K562 (cell line): Measurements from ENCODE around the gene GKN1. TPM values are rescaled to one million over a fixed set of nuclear protein-coding genes. Genes with fewer than 3 reads are reported as not detected.

Source experiments
- ATAC-seq: fragments of 200-7000 bp; cut with Tn5 transposase; 3 replicates; pipeline ENCODE4 v1.9.1; 2020; ENCODE audit warnings: moderate library complexity
- BruUV-seq: library from RNA; stranded (reverse); fragments of 400-500 nt; replicated peaks from 2 replicates; lab custom pipeline; 2021; lab: Mats Ljungman, UMichigan
- CTCF ChIA-PET: fragments of 300-600 bp; formaldehyde crosslinking; extraction: SDS; loops from one replicate; lab custom pipeline; 2021; ENCODE audit warnings: low intra/inter-chr PET ratio; lab: Yijun Ruan, JAX
- POLR2A ChIA-PET: fragments of 300-600, 350-650 bp; sonication (Branson Sonifier 250); formaldehyde crosslinking; extraction: SDS; loops from one replicate; lab custom pipeline; 2021; ENCODE audit warnings: antibody characterized with exemption, inconsistent platforms; lab: Yijun Ruan, JAX
- DNase-seq, 4 experiments: peaks; one replicate each; pipeline versions ENCODE4 v3.0.0 to v3.0.0-alpha.2; 2011 to 2018; ENCODE audit warnings: low spot score in 3 of 4, mixed read lengths in 3 of 4; ENCODE audit errors: extremely low read depth in 1 of 4
- FAIRE-seq: peaks from 2 replicates; lab custom pipeline; 2011; peaks lifted over from hg19 to GRCh38; lab: Jason Lieb, UNC
- H2AFZ ChIP-seq: 2 replicates; pipeline ENCODE4 v1.6.0; 2011; ENCODE audit warnings: low read depth, low read length, control low read depth, inconsistent platforms
- H3K27ac ChIP-seq: fragments of 200-600 bp; 3 replicates; pipeline ENCODE4 v1.8.0; 2011; ENCODE audit warnings: low read depth, mild to moderate bottlenecking, control low read depth, inconsistent platforms, low read length, moderate library complexity, mixed read lengths; ENCODE audit errors: extremely low read depth
- H3K27me3 ChIP-seq, 2 experiments: fragments of 300-600 bp in 1 of 2; 2 replicates in 1 of 2; 3 replicates in 1 of 2; pipeline versions ENCODE4 v1.6.0 to v1.8.0; 2011; ENCODE audit warnings: inconsistent platforms in 2 of 2, low read length in 2 of 2, mild to moderate bottlenecking in 1 of 2, mixed read lengths in 1 of 2, moderate library complexity in 1 of 2; ENCODE audit not compliant: control insufficient read depth in 2 of 2, insufficient read depth in 2 of 2
- H3K36me3 ChIP-seq: fragments of 300-600 bp; 3 replicates; pipeline ENCODE4 v1.8.0; 2011; ENCODE audit warnings: mild to moderate bottlenecking, low read length, inconsistent platforms; ENCODE audit not compliant: control insufficient read depth, insufficient read depth
- H3K4me1 ChIP-seq, 2 experiments: fragments of 200-600 bp in 1 of 2; replicated peaks in 1 of 2; 2 replicates in 1 of 2; 3 replicates in 1 of 2; pipeline versions ENCODE4 v1.5.1 to v1.8.0; 2011; ENCODE audit warnings: inconsistent platforms in 2 of 2, low read length in 2 of 2, mild to moderate bottlenecking in 1 of 2, mixed read lengths in 1 of 2, moderate library complexity in 1 of 2; ENCODE audit not compliant: control insufficient read depth in 2 of 2, insufficient read depth in 2 of 2
- H3K4me2 ChIP-seq: 2 replicates; pipeline ENCODE4 v1.6.1; 2011; ENCODE audit warnings: low read length, control low read depth, inconsistent platforms, mixed read lengths; ENCODE audit not compliant: insufficient read depth
- H3K4me3 ChIP-seq: fragments of 200-600 bp; sonication (generic), shearing (Covaris generic); 2 replicates; pipeline ENCODE4 v1.5.1; 2016; ENCODE audit warnings: control low read depth, inconsistent platforms
- H3K79me2 ChIP-seq: fragments of 200-600 bp; 3 replicates; pipeline ENCODE4 v1.8.0; 2011; ENCODE audit warnings: low read length, inconsistent platforms; ENCODE audit not compliant: control insufficient read depth, insufficient read depth
- H3K9ac ChIP-seq, 2 experiments: 2 replicates each; pipeline versions ENCODE4 v1.6.0 to v1.6.1; 2011; ENCODE audit warnings: low read depth in 2 of 2, low read length in 2 of 2, control low read depth in 1 of 2, inconsistent platforms in 1 of 2, mild to moderate bottlenecking in 1 of 2, mixed read lengths in 1 of 2; ENCODE audit not compliant: insufficient read depth in 1 of 2
- H3K9me1 ChIP-seq: one replicate; pipeline ENCODE4 v1.6.0; 2011; ENCODE audit warnings: inconsistent platforms, mild to moderate bottlenecking, low read length, moderate library complexity; ENCODE audit not compliant: control insufficient read depth, insufficient read depth
- H3K9me3 ChIP-seq: replicated peaks from 2 replicates; pipeline ENCODE4 v1.5.1; 2011; ENCODE audit warnings: low read depth, low read length, inconsistent platforms; ENCODE audit not compliant: control insufficient read depth, insufficient read depth
- H4K20me1 ChIP-seq: replicated peaks from 2 replicates; pipeline ENCODE4 v1.6.1; 2011; ENCODE audit warnings: low read length, inconsistent platforms, mixed read lengths; ENCODE audit not compliant: control insufficient read depth, insufficient read depth
- EWSR1 ChIP-seq: fragments of 450-650 bp; IDR thresholded peaks from 2 replicates; pipeline ENCODE4 v1.6.1; 2018; ENCODE audit warnings: borderline replicate concordance, mild to moderate bottlenecking, low read depth, moderate library complexity; ENCODE audit not compliant: partially characterized antibody
- ZNF12 ChIP-seq: sonication (generic); formaldehyde crosslinking; IDR thresholded peaks from 2 replicates; pipeline ENCODE4 v1.4.0; 2020; ENCODE audit warnings: mild to moderate bottlenecking, missing genetic modification reagents
- ZNF212 ChIP-seq: fragments of 450-650 bp; formaldehyde crosslinking; IDR thresholded peaks from 2 replicates; pipeline ENCODE4 v1.4.0; 2020; ENCODE audit warnings: mild to moderate bottlenecking
- ZNF217 ChIP-seq: sonication (generic); formaldehyde crosslinking; IDR thresholded peaks from 2 replicates; pipeline ENCODE4 v1.8.0; 2022; ENCODE audit warnings: mild to moderate bottlenecking, missing genetic modification reagents
- ZNF239 ChIP-seq: fragments of 250-450 bp; sonication (Bioruptor Pico); IDR thresholded peaks from 2 replicates; pipeline ENCODE4 v1.4.0; 2020; ENCODE audit warnings: mild to moderate bottlenecking
- ZNF830 ChIP-seq: fragments of 250-450 bp; sonication (Bioruptor Pico); IDR thresholded peaks from 2 replicates; pipeline ENCODE4 v1.5.0; 2021; ENCODE audit warnings: mild to moderate bottlenecking
- WGBS: fragments of 100-300 bp; shearing (Covaris generic); methylation state at CpG from one replicate; pipeline ENCODE4 v1.1.6; 2016; ENCODE audit warnings: low coverage, mixed read lengths; ENCODE audit not compliant: insufficient coverage; ENCODE audit errors: missing lambda C conversion rate; 5-methylcytosine and 5-hydroxymethylcytosine counted together
- in situ Hi-C: fragments of 300-500 bp; cut with MboI; formaldehyde crosslinking; loops from 4 replicates; pipeline ENCODE4 v1.15.0; 2018; ENCODE audit warnings: inconsistent platforms, mixed read lengths
- intact Hi-C: fragments of 100-400 bp; cut with micrococcal nuclease; formaldehyde crosslinking; loops from 2 replicates; pipeline ENCODE4 v1.14.2; 2022
- polyA plus RNA-seq, 8 experiments: library from polyadenylated mRNA; depleted of rRNA in 4 of 8; stranded (reverse) in 5 of 8; unstranded in 3 of 8; fragments of >200 nt; fragmentation: Nextera tagmentation in 2 of 8; fragmentation: Illumina TruSeq in 1 of 8; extraction: Ambion mirVana in 2 of 8; extraction: Trizol in 1 of 8; gene quantifications; 2 replicates each; pipeline versions ENCODE4 v1.2.1 to v1.2.3, GENCODE V29; 2011 to 2014; ENCODE audit warnings: inconsistent platforms in 1 of 8, missing spikeins in 1 of 8
- total RNA-seq, 7 experiments: library from RNA; depleted of rRNA in 6 of 7; stranded (reverse); fragments of >200 nt in 6 of 7; fragmentation: Illumina TruSeq in 2 of 7; extraction: Trizol in 2 of 7; gene quantifications; 2 replicates each; pipeline versions ENCODE4 v1.2.1 to v1.2.3, GENCODE V29; 2011 to 2021; ENCODE audit warnings: low replicate concordance in 1 of 7

The GKN1 gene
- total and polyA plus RNA-seq, 9 of the 15 experiments (the other 6 are each of a cell fraction or from before 2014, with no cell fraction given), result not detected

GRCh38 chr2:68935471-68935870 is 39.0 kb upstream of the GKN1 start:
- Histone ChIP-seq H4K20me1 (no peaks in the 10 kb centered on the region), H3K27ac (no peak overlapping the region), H3K4me2 (no peak overlapping the region), H3K4me3 (no peak overlapping the region), H2AFZ (no peak overlapping the region), H3K9me3 (no peaks in the 10 kb centered on the region), H3K4me1 (no peaks in the 10 kb centered on the region), H3K27me3 (peaks cover 3 to 33% of the 10 kb centered on the region in 2 experiments; a peak in 3 of 5 replicates), H3K79me2 (no peaks in the 10 kb centered on the region), H3K9ac (no peak overlapping the region), H3K36me3 (no peaks in the 10 kb centered on the region), H3K9me1 (no peaks in the 10 kb centered on the region)
- intact Hi-C loops (no loop called here), in situ Hi-C loops (no loop called here)
- TF ChIP-seq ZNF830 (CRISPR knock-in tag), result no peak
- TF ChIP-seq ZNF239 (CRISPR knock-in tag), result no peak
- WGBS, result 1% methylated on average over 5 of the region's 5 CpGs
- no peak for FAIRE-seq
- DNase-seq, result no peak
- no peak for ATAC-seq
- BruUV-seq, result no TSS peak
- POLR2A ChIA-PET, result interaction anchor here (0.5 to 1.5 kb wide), 3 partner anchors 8 to 122 kb away, joined by 3 to 5 read pairs (median 5); no protein-coding TSS in a partner anchor
- CTCF ChIA-PET, result no interaction called here

DNA sequence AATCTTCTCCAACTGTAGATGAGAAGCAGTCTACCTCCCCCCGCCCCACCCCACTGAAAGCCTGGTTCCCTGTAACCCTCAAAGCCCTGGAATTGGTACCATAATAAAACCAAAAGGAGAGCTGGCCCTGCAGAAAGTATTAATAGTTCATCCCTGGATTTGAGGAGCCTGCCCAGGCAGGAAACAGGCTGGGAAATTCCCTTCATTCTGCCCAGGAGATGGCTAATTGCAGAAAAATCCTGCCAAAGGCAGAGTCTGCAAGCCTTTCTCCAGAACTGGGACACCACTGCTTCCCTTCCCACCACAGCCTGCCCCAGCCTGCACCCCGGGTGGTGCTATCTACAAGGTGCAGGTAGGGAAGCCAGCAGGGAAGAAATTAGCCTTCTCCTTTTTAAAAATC is 38.0 kb upstream of the GKN1 start:
- Histone ChIP-seq H3K27me3 (peaks cover 3 to 33% of the 10 kb centered on the region in 2 experiments; a peak in 3 of 5 replicates), H3K9me3 (no peaks in the 10 kb centered on the region), H3K9ac (no peak overlapping the region), H3K4me3 (no peak overlapping the region), H3K36me3 (no peaks in the 10 kb centered on the region), H2AFZ (no peak overlapping the region), H3K4me2 (no peak overlapping the region), H3K27ac (no peak overlapping the region), H3K79me2 (no peaks in the 10 kb centered on the region), H3K9me1 (no peaks in the 10 kb centered on the region), H3K4me1 (no peaks in the 10 kb centered on the region), H4K20me1 (no peaks in the 10 kb centered on the region)
- DNase-seq (no peak), ATAC-seq (no peak), FAIRE-seq (no peak)
- in situ Hi-C loops, result no loop called here
- TF ChIP-seq ZNF12 (CRISPR knock-in tag), result no peak
- no peak for TF ChIP-seq ZNF217 (CRISPR knock-in tag)
- no peak for TF ChIP-seq EWSR1
- no peak for TF ChIP-seq ZNF212 (CRISPR knock-in tag)
- ChIA-PET POLR2A (no interaction called here), CTCF (no interaction called here)
- no TSS peak for BruUV-seq
- WGBS, result 0% methylated on average over 2 of the region's 2 CpGs
- intact Hi-C loops, result no loop called here
